K562 (cell line): Measurements from ENCODE around the gene RASSF6. TPM values are rescaled to one million over a fixed set of nuclear protein-coding genes. Genes with fewer than 3 reads are reported as not detected.

Source experiments
- ATAC-seq: fragments of 200-7000 bp; cut with Tn5 transposase; 3 replicates; pipeline ENCODE4 v1.9.1; 2020; ENCODE audit warnings: moderate library complexity
- BruUV-seq: library from RNA; stranded (reverse); fragments of 400-500 nt; replicated peaks from 2 replicates; lab custom pipeline; 2021; lab: Mats Ljungman, UMichigan
- CTCF ChIA-PET: fragments of 300-600 bp; formaldehyde crosslinking; extraction: SDS; loops from one replicate; lab custom pipeline; 2021; ENCODE audit warnings: low intra/inter-chr PET ratio; lab: Yijun Ruan, JAX
- POLR2A ChIA-PET: fragments of 300-600, 350-650 bp; sonication (Branson Sonifier 250); formaldehyde crosslinking; extraction: SDS; loops from one replicate; lab custom pipeline; 2021; ENCODE audit warnings: antibody characterized with exemption, inconsistent platforms; lab: Yijun Ruan, JAX
- DNase-seq, 4 experiments: peaks; one replicate each; pipeline versions ENCODE4 v3.0.0 to v3.0.0-alpha.2; 2011 to 2018; ENCODE audit warnings: low spot score in 3 of 4, mixed read lengths in 3 of 4; ENCODE audit errors: extremely low read depth in 1 of 4
- FAIRE-seq: peaks from 2 replicates; lab custom pipeline; 2011; peaks lifted over from hg19 to GRCh38; lab: Jason Lieb, UNC
- H2AFZ ChIP-seq: 2 replicates; pipeline ENCODE4 v1.6.0; 2011; ENCODE audit warnings: low read depth, low read length, control low read depth, inconsistent platforms
- H3K27ac ChIP-seq: fragments of 200-600 bp; 3 replicates; pipeline ENCODE4 v1.8.0; 2011; ENCODE audit warnings: low read depth, mild to moderate bottlenecking, control low read depth, inconsistent platforms, low read length, moderate library complexity, mixed read lengths; ENCODE audit errors: extremely low read depth
- H3K27me3 ChIP-seq, 2 experiments: fragments of 300-600 bp in 1 of 2; 2 replicates in 1 of 2; 3 replicates in 1 of 2; pipeline versions ENCODE4 v1.6.0 to v1.8.0; 2011; ENCODE audit warnings: inconsistent platforms in 2 of 2, low read length in 2 of 2, mild to moderate bottlenecking in 1 of 2, mixed read lengths in 1 of 2, moderate library complexity in 1 of 2; ENCODE audit not compliant: control insufficient read depth in 2 of 2, insufficient read depth in 2 of 2
- H3K36me3 ChIP-seq: fragments of 300-600 bp; 3 replicates; pipeline ENCODE4 v1.8.0; 2011; ENCODE audit warnings: mild to moderate bottlenecking, low read length, inconsistent platforms; ENCODE audit not compliant: control insufficient read depth, insufficient read depth
- H3K4me1 ChIP-seq, 2 experiments: fragments of 200-600 bp in 1 of 2; replicated peaks in 1 of 2; 2 replicates in 1 of 2; 3 replicates in 1 of 2; pipeline versions ENCODE4 v1.5.1 to v1.8.0; 2011; ENCODE audit warnings: inconsistent platforms in 2 of 2, low read length in 2 of 2, mild to moderate bottlenecking in 1 of 2, mixed read lengths in 1 of 2, moderate library complexity in 1 of 2; ENCODE audit not compliant: control insufficient read depth in 2 of 2, insufficient read depth in 2 of 2
- H3K4me2 ChIP-seq: 2 replicates; pipeline ENCODE4 v1.6.1; 2011; ENCODE audit warnings: low read length, control low read depth, inconsistent platforms, mixed read lengths; ENCODE audit not compliant: insufficient read depth
- H3K4me3 ChIP-seq: fragments of 200-600 bp; sonication (generic), shearing (Covaris generic); 2 replicates; pipeline ENCODE4 v1.5.1; 2016; ENCODE audit warnings: control low read depth, inconsistent platforms
- H3K79me2 ChIP-seq: fragments of 200-600 bp; 3 replicates; pipeline ENCODE4 v1.8.0; 2011; ENCODE audit warnings: low read length, inconsistent platforms; ENCODE audit not compliant: control insufficient read depth, insufficient read depth
- H3K9ac ChIP-seq, 2 experiments: 2 replicates each; pipeline versions ENCODE4 v1.6.0 to v1.6.1; 2011; ENCODE audit warnings: low read depth in 2 of 2, low read length in 2 of 2, control low read depth in 1 of 2, inconsistent platforms in 1 of 2, mild to moderate bottlenecking in 1 of 2, mixed read lengths in 1 of 2; ENCODE audit not compliant: insufficient read depth in 1 of 2
- H3K9me1 ChIP-seq: one replicate; pipeline ENCODE4 v1.6.0; 2011; ENCODE audit warnings: inconsistent platforms, mild to moderate bottlenecking, low read length, moderate library complexity; ENCODE audit not compliant: control insufficient read depth, insufficient read depth
- H3K9me3 ChIP-seq: replicated peaks from 2 replicates; pipeline ENCODE4 v1.5.1; 2011; ENCODE audit warnings: low read depth, low read length, inconsistent platforms; ENCODE audit not compliant: control insufficient read depth, insufficient read depth
- H4K20me1 ChIP-seq: replicated peaks from 2 replicates; pipeline ENCODE4 v1.6.1; 2011; ENCODE audit warnings: low read length, inconsistent platforms, mixed read lengths; ENCODE audit not compliant: control insufficient read depth, insufficient read depth
- DDX20 ChIP-seq: fragments of 450-650 bp; IDR thresholded peaks from 2 replicates; pipeline ENCODE4 v1.6.1; 2016; ENCODE audit warnings: missing genetic modification characterization, low read depth, mild to moderate bottlenecking, missing compliant biosample characterization, moderate library complexity
- ERF ChIP-seq: fragments of 450-650 bp; formaldehyde crosslinking; IDR thresholded peaks from 2 replicates; pipeline ENCODE4 v1.4.0; 2020; ENCODE audit warnings: mild to moderate bottlenecking, mixed read lengths
- FUS ChIP-seq: fragments of 200-400 bp; formaldehyde crosslinking; optimal IDR thresholded peaks from 2 replicates; pipeline ENCODE3; 2017; ENCODE audit warnings: low read depth, low read length
- HBP1 ChIP-seq: fragments of 450-650 bp; formaldehyde crosslinking; IDR thresholded peaks from 2 replicates; pipeline ENCODE4 v1.4.0; 2022; ENCODE audit warnings: missing genetic modification characterization
- ILF3 ChIP-seq: fragments of 450-650 bp; IDR thresholded peaks from 2 replicates; pipeline ENCODE4 v1.6.1; 2018; ENCODE audit warnings: antibody characterized with exemption, mild to moderate bottlenecking, moderate library complexity, borderline replicate concordance
- KDM5B ChIP-seq: fragments of 200-600 bp; sonication (generic); IDR thresholded peaks from 2 replicates; pipeline ENCODE4 v1.6.1; 2012; ENCODE audit warnings: low read depth, mild to moderate bottlenecking, moderate library complexity, low read length, control low read depth, inconsistent platforms; ENCODE audit not compliant: insufficient replicate concordance
- MECOM ChIP-seq: fragments of 250-450 bp; sonication (Bioruptor Pico); IDR thresholded peaks from 2 replicates; pipeline ENCODE4 v1.8.0; 2022; ENCODE audit warnings: inconsistent platforms
- MNT ChIP-seq, 2 experiments: fragments of 450-650 bp; conservative IDR thresholded peaks; 2 replicates each; pipeline ENCODE4 v1.6.1; 2017; ENCODE audit warnings: mild to moderate bottlenecking in 2 of 2, moderate library complexity in 2 of 2
- RBM15 ChIP-seq: fragments of 200-400 bp; formaldehyde crosslinking; IDR thresholded peaks from 2 replicates; pipeline ENCODE4 v1.6.1; 2018; ENCODE audit warnings: mild to moderate bottlenecking, low read length, moderate library complexity; ENCODE audit not compliant: insufficient read depth
- TAF15 ChIP-seq: fragments of 200-400 bp; formaldehyde crosslinking; IDR thresholded peaks from 2 replicates; pipeline ENCODE4 v1.6.1; 2017; ENCODE audit warnings: mild to moderate bottlenecking, low read depth, low read length, moderate library complexity
- TEAD4 ChIP-seq, 2 experiments: sonication (generic) in 1 of 2; formaldehyde crosslinking in 1 of 2; IDR thresholded peaks; 2 replicates each; pipeline versions ENCODE4 v1.6.1 to v1.8.0; 2012 to 2022; ENCODE audit warnings: borderline replicate concordance in 1 of 2, inconsistent platforms in 1 of 2, low read length in 1 of 2, mild to moderate bottlenecking in 1 of 2, missing genetic modification reagents in 1 of 2
- THAP7 ChIP-seq: fragments of 250-450 bp; sonication (Bioruptor Pico); IDR thresholded peaks from 2 replicates; pipeline ENCODE4 v1.5.0; 2021
- TSHZ1 ChIP-seq: fragments of 250-450 bp; sonication (Bioruptor Pico); IDR thresholded peaks from 2 replicates; pipeline ENCODE4 v1.4.0; 2020; ENCODE audit warnings: mild to moderate bottlenecking, moderate library complexity
- ZNF408 ChIP-seq: fragments of 250-450 bp; sonication (Bioruptor Pico); IDR thresholded peaks from 2 replicates; pipeline ENCODE4 v1.4.0; 2020; ENCODE audit warnings: low read depth, mild to moderate bottlenecking, moderate library complexity
- ZNF785 ChIP-seq: fragments of 250-450 bp; sonication (Bioruptor Pico); IDR thresholded peaks from 2 replicates; pipeline ENCODE4 v1.4.0; 2020; ENCODE audit warnings: mild to moderate bottlenecking
- WGBS: fragments of 100-300 bp; shearing (Covaris generic); methylation state at CpG from one replicate; pipeline ENCODE4 v1.1.6; 2016; ENCODE audit warnings: low coverage, mixed read lengths; ENCODE audit not compliant: insufficient coverage; ENCODE audit errors: missing lambda C conversion rate; 5-methylcytosine and 5-hydroxymethylcytosine counted together
- in situ Hi-C: fragments of 300-500 bp; cut with MboI; formaldehyde crosslinking; loops from 4 replicates; pipeline ENCODE4 v1.15.0; 2018; ENCODE audit warnings: inconsistent platforms, mixed read lengths
- intact Hi-C: fragments of 100-400 bp; cut with micrococcal nuclease; formaldehyde crosslinking; loops from 2 replicates; pipeline ENCODE4 v1.14.2; 2022
- polyA plus RNA-seq, 8 experiments: library from polyadenylated mRNA; depleted of rRNA in 4 of 8; stranded (reverse) in 5 of 8; unstranded in 3 of 8; fragments of >200 nt; fragmentation: Nextera tagmentation in 2 of 8; fragmentation: Illumina TruSeq in 1 of 8; extraction: Ambion mirVana in 2 of 8; extraction: Trizol in 1 of 8; gene quantifications; 2 replicates each; pipeline versions ENCODE4 v1.2.1 to v1.2.3, GENCODE V29; 2011 to 2014; ENCODE audit warnings: inconsistent platforms in 1 of 8, missing spikeins in 1 of 8
- total RNA-seq, 7 experiments: library from RNA; depleted of rRNA in 6 of 7; stranded (reverse); fragments of >200 nt in 6 of 7; fragmentation: Illumina TruSeq in 2 of 7; extraction: Trizol in 2 of 7; gene quantifications; 2 replicates each; pipeline versions ENCODE4 v1.2.1 to v1.2.3, GENCODE V29; 2011 to 2021; ENCODE audit warnings: low replicate concordance in 1 of 7

RASSF6 gene
- total and polyA plus RNA-seq, 9 of the 15 experiments (the other 6 are each of a cell fraction or from before 2014, with no cell fraction given), result under 0.01 to 0.25 (median 0.06) TPM; not detected in 1

- no peak overlapping the region for H3K9ac ChIP-seq
- TF ChIP-seq ZNF785 (CRISPR knock-in tag) (no peak), RBM15 (no peak), MECOM (CRISPR knock-in tag) (no peak), ILF3 (no peak), FUS (no peak), ZNF408 (no peak), KDM5B (no peak), ERF (CRISPR knock-in tag) (no peak), TAF15 (no peak), TEAD4 (IDR thresholded peaks at IDR 0.05; ENCODE audit: low read length) (no peak), TEAD4 (CRISPR knock-in tag; IDR thresholded peaks at IDR 0.05; ENCODE audit: borderline replicate concordance) (no peak), HBP1 (CRISPR knock-in tag) (no peak), THAP7 (CRISPR knock-in tag) (no peak), DDX20 (tag) (no peak), TSHZ1 (CRISPR knock-in tag) (no peak), MNT (conservative IDR thresholded peaks at IDR 0.05) (no peak)
- TF ChIP-seq, all 486 proteins: peak for 0
- no TSS peak for BruUV-seq
- no peak for FAIRE-seq
- 0% methylated on average over 1 of the region's 1 CpG for WGBS
- Histone ChIP-seq H3K4me2 (no peak overlapping the region), H3K4me3 (no peak overlapping the region), H3K79me2 (no peaks in the 10 kb centered on the region), H3K4me1 (no peaks in the 10 kb centered on the region), H3K9me3 (no peaks in the 10 kb centered on the region), H3K9me1 (no peaks in the 10 kb centered on the region), H4K20me1 (no peaks in the 10 kb centered on the region), H3K36me3 (no peaks in the 10 kb centered on the region), H2AFZ (no peak overlapping the region), H3K27ac (no peak overlapping the region), H3K27me3 (peaks cover 0 to 4% of the 10 kb centered on the region in 2 experiments; a peak in 1 of 5 replicates)
- DNase-seq, result no peak
- CTCF ChIA-PET, result no interaction called here
- intact Hi-C loops (no loop called here), in situ Hi-C loops (no loop called here)
- no peak for ATAC-seq
- POLR2A ChIA-PET, result no interaction called here
Measured at GRCh38 chr4:73609706-73610105, 10.5 kb downstream of the RASSF6 start.
